Testis (tissue), 2 donors: ENCODE measurements around the gene GABRP.

Experiments
- CTCF ChIP-seq, 3 experiments: fragments of 450-650 bp in 2 of 3; fragments of 200-600 bp in 1 of 3; sonication (generic) in 1 of 3; IDR thresholded peaks; one replicate each; pipeline ENCODE4 v1.5.1; 2016 to 2019; ENCODE audit warnings: antibody characterized with exemption in 3 of 3, mild to moderate bottlenecking in 2 of 3, moderate library complexity in 1 of 3
- POLR2A ChIP-seq: fragments of 450-650 bp; IDR thresholded peaks from one replicate; pipeline ENCODE4 v1.6.1; 2017; ENCODE audit warnings: antibody characterized with exemption, mild to moderate bottlenecking, moderate library complexity

DNA sequence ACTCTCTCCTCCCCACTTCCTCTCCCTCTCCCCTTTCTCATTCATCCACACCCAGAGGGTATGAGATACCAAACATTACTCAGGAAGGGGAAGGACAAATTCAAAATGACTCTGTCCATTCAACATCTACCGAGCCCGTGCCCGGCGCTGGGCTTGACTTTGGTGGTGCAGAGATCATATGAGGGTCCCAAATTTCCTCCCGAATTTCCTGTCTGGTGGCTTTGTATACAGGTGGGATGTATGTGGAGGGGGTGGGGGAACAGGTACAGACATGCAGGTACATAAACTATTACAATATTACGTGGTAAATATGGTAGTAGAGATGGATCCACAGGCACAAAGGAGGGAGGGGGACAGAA, 21.8 kb upstream of the GABRP start:
- no peak for TF ChIP-seq CTCF (IDR thresholded peaks at IDR 0.05)
- TF ChIP-seq POLR2A, result no peak
